GM23338 (cell line): ENCODE measurements around the gene ADAMTS14. TPM values are rescaled to one million over a fixed set of nuclear protein-coding genes. Genes with fewer than 3 reads are reported as not detected.

Source experiments
- CREB1 ChIP-seq: fragments of 250-450 bp; sonication (Bioruptor Pico); IDR thresholded peaks from 2 replicates; pipeline ENCODE4 v1.5.0; 2020; ENCODE audit warnings: low read depth, mild to moderate bottlenecking, moderate library complexity
- EZH2 ChIP-seq: fragments of 200-600 bp; sonication (generic); IDR thresholded peaks from one replicate; pipeline ENCODE4 v1.8.0; 2017; ENCODE audit warnings: antibody characterized with exemption, mild to moderate bottlenecking, low read depth; ENCODE audit not compliant: unreplicated experiment
- EZH2phosphoT487 ChIP-seq: fragments of 200-600 bp; sonication (generic); IDR thresholded peaks from one replicate; pipeline ENCODE4 v1.8.1; 2018; ENCODE audit warnings: antibody characterized with exemption; ENCODE audit not compliant: unreplicated experiment
- NANOG ChIP-seq: IDR thresholded peaks from 2 replicates; pipeline ENCODE4 v1.6.1; 2016; ENCODE audit warnings: antibody characterized with exemption, borderline replicate concordance
- POLR2AphosphoS5 ChIP-seq: IDR thresholded peaks from 2 replicates; pipeline ENCODE4 v1.6.1; 2016; ENCODE audit warnings: antibody characterized with exemption, low read depth
- STAT1 ChIP-seq: IDR thresholded peaks from one replicate; pipeline ENCODE4 v1.6.1; 2016; ENCODE audit warnings: antibody characterized with exemption; ENCODE audit not compliant: unreplicated experiment
- ZNF114 ChIP-seq: fragments of 250-450 bp; sonication (Bioruptor Pico); IDR thresholded peaks from 2 replicates; pipeline ENCODE4 v1.5.0; 2020; ENCODE audit warnings: mild to moderate bottlenecking, moderate library complexity
- ZNF331 ChIP-seq: fragments of 250-450 bp; sonication (Bioruptor Pico); IDR thresholded peaks from 2 replicates; pipeline ENCODE4 v1.5.0; 2020; ENCODE audit warnings: low read depth, mild to moderate bottlenecking, moderate library complexity
- polyA plus RNA-seq: library from polyadenylated mRNA; unstranded; fragments of >200 nt; fragmentation: Nextera tagmentation; extraction: Ambion mirVana; gene quantifications from 2 replicates; pipeline ENCODE4 v1.2.1, GENCODE V29; 2016
- small RNA-seq: library from RNA; depleted of rRNA; stranded (forward); fragments of <200 nt; gene quantifications from one replicate; pipeline ENCODE3, GENCODE V24; 2014; ENCODE audit warnings: low replicate concordance
- total RNA-seq: library from RNA; depleted of rRNA; stranded (reverse); fragments of >200 nt; shearing (Covaris generic); gene quantifications from 2 replicates; pipeline ENCODE4 v1.2.3, GENCODE V29; 2014; rRNA removed
- TF ChIP-seq, protein P1 (sequence below): fragments of 250-450 bp; sonication (Bioruptor Pico); IDR thresholded peaks from 2 replicates; pipeline ENCODE4 v1.5.0; 2020; ENCODE audit warnings: mild to moderate bottlenecking, moderate library complexity

The ADAMTS14 gene
- total and polyA plus RNA-seq, 2 experiments from 2014 or later: 1.9 to 2.1 TPM

GRCh38 chr10:70811881-70812280, 139.6 kb downstream of the ADAMTS14 start (continued):
- TF ChIP-seq, protein P1, sequence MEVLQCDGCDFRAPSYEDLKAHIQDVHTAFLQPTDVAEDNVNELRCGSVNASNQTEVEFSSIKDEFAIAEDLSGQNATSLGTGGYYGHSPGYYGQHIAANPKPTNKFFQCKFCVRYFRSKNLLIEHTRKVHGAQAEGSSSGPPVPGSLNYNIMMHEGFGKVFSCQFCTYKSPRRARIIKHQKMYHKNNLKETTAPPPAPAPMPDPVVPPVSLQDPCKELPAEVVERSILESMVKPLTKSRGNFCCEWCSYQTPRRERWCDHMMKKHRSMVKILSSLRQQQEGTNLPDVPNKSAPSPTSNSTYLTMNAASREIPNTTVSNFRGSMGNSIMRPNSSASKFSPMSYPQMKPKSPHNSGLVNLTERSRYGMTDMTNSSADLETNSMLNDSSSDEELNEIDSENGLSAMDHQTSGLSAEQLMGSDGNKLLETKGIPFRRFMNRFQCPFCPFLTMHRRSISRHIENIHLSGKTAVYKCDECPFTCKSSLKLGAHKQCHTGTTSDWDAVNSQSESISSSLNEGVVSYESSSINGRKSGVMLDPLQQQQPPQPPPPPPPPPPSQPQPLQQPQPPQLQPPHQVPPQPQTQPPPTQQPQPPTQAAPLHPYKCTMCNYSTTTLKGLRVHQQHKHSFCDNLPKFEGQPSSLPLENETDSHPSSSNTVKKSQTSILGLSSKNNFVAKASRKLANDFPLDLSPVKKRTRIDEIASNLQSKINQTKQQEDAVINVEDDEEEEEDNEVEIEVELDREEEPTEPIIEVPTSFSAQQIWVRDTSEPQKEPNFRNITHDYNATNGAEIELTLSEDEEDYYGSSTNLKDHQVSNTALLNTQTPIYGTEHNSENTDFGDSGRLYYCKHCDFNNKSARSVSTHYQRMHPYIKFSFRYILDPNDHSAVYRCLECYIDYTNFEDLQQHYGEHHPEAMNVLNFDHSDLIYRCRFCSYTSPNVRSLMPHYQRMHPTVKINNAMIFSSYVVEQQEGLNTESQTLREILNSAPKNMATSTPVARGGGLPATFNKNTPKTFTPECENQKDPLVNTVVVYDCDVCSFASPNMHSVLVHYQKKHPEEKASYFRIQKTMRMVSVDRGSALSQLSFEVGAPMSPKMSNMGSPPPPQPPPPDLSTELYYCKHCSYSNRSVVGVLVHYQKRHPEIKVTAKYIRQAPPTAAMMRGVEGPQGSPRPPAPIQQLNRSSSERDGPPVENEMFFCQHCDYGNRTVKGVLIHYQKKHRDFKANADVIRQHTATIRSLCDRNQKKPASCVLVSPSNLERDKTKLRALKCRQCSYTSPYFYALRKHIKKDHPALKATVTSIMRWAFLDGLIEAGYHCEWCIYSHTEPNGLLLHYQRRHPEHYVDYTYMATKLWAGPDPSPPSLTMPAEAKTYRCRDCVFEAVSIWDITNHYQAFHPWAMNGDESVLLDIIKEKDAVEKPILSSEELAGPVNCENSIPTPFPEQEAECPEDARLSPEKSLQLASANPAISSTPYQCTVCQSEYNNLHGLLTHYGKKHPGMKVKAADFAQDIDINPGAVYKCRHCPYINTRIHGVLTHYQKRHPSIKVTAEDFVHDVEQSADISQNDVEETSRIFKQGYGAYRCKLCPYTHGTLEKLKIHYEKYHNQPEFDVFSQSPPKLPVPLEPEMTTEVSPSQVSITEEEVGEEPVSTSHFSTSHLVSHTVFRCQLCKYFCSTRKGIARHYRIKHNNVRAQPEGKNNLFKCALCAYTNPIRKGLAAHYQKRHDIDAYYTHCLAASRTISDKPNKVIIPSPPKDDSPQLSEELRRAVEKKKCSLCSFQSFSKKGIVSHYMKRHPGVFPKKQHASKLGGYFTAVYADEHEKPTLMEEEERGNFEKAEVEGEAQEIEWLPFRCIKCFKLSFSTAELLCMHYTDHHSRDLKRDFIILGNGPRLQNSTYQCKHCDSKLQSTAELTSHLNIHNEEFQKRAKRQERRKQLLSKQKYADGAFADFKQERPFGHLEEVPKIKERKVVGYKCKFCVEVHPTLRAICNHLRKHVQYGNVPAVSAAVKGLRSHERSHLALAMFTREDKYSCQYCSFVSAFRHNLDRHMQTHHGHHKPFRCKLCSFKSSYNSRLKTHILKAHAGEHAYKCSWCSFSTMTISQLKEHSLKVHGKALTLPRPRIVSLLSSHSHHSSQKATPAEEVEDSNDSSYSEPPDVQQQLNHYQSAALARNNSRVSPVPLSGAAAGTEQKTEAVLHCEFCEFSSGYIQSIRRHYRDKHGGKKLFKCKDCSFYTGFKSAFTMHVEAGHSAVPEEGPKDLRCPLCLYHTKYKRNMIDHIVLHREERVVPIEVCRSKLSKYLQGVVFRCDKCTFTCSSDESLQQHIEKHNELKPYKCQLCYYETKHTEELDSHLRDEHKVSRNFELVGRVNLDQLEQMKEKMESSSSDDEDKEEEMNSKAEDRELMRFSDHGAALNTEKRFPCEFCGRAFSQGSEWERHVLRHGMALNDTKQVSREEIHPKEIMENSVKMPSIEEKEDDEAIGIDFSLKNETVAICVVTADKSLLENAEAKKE (CRISPR knock-in tag): no peak
- TF ChIP-seq ZNF331 (CRISPR knock-in tag) (no peak), NANOG (no peak), EZH2phosphoT487 (no peak), POLR2AphosphoS5 (no peak), STAT1 (no peak), ZNF114 (CRISPR knock-in tag) (no peak), CREB1 (CRISPR knock-in tag) (no peak), EZH2 (no peak)

Small RNA genes lying within 50 kb of the gene (small RNA-seq; reads per million reads assigned to genes)
- not detected for gene RPS26P40

Other genes starting within 250 kb of the ADAMTS14 start
- 28.4 and 29.9 TPM in 2 replicates for gene NODAL, start 230.8 kb upstream of the ADAMTS14 start, total RNA-seq
- gene NODAL, start 230.8 kb upstream of the ADAMTS14 start, polyA plus RNA-seq: 11.2 and 12.0 TPM in 2 replicates
- gene PALD1, start 193.7 kb upstream of the ADAMTS14 start, total RNA-seq: 48.7 and 58.2 TPM in 2 replicates
- gene PALD1, start 193.7 kb upstream of the ADAMTS14 start, polyA plus RNA-seq: 11.1 and 11.9 TPM in 2 replicates
- gene PRF1, start 69.8 kb upstream of the ADAMTS14 start, total RNA-seq: not detected in 2 replicates
- gene PRF1, start 69.8 kb upstream of the ADAMTS14 start, polyA plus RNA-seq: 0.13 TPM in 1 of 2 replicates, not detected in the other
- not detected in 2 replicates for gene TBATA, start 112.9 kb downstream of the ADAMTS14 start, total RNA-seq
- not detected in 2 replicates for gene TBATA, start 112.9 kb downstream of the ADAMTS14 start, polyA plus RNA-seq
- gene SGPL1, start 143.4 kb downstream of the ADAMTS14 start, total RNA-seq: 42.7 and 43.5 TPM in 2 replicates
- 10.6 and 12.0 TPM in 2 replicates for gene SGPL1, start 143.4 kb downstream of the ADAMTS14 start, polyA plus RNA-seq
- 33.3 and 46.0 TPM in 2 replicates for gene PCBD1, start 216.1 kb downstream of the ADAMTS14 start, total RNA-seq
- 77.4 and 78.5 TPM in 2 replicates for gene PCBD1, start 216.1 kb downstream of the ADAMTS14 start, polyA plus RNA-seq